Panc1 (cell line): ENCODE results near the gene MED8. TPM values are rescaled to one million over a fixed set of nuclear protein-coding genes. Genes with fewer than 3 reads are reported as not detected.

Source experiments
- ATAC-seq: fragments of 200-7000 bp; cut with Tn5 transposase; 2 replicates; pipeline ENCODE4 v1.9.1; 2020; ENCODE audit warnings: mild to moderate bottlenecking, moderate library complexity
- BruUV-seq: library from RNA; stranded (reverse); fragments of 400-500 nt; replicated peaks from 2 replicates; lab custom pipeline; 2021; lab: Mats Ljungman, UMichigan
- CTCF ChIA-PET: fragments of 300-600 bp; sonication (Branson Sonifier 250); formaldehyde crosslinking; loops from one replicate; lab custom pipeline; 2022; ENCODE audit warnings: antibody characterized with exemption; lab: Charles Lee
- POLR2A ChIA-PET: fragments of 300-600 bp; sonication (Branson Sonifier 250); formaldehyde crosslinking; loops from one replicate; lab custom pipeline; 2022; ENCODE audit warnings: antibody characterized with exemption; lab: Charles Lee
- DNase-seq: peaks from one replicate; pipeline ENCODE4 v3.0.0-alpha.2; 2010; ENCODE audit warnings: low read depth, low spot score
- H3K27ac ChIP-seq: 2 replicates; pipeline ENCODE4 v1.5.1; 2011; ENCODE audit warnings: mild to moderate bottlenecking, low read length, inconsistent platforms
- H3K27me3 ChIP-seq: fragments of 200-500 bp; sonication (Bioruptor generic); 2 replicates; pipeline ENCODE4 v1.6.0; 2014; ENCODE audit warnings: low read length, inconsistent platforms; ENCODE audit not compliant: control insufficient read depth, insufficient read depth
- H3K36me3 ChIP-seq: fragments of 200-500 bp; sonication (Bioruptor generic); 2 replicates; pipeline ENCODE4 v1.5.1; 2014; ENCODE audit warnings: inconsistent platforms, mild to moderate bottlenecking, low read length, moderate library complexity; ENCODE audit not compliant: control insufficient read depth, insufficient read depth
- H3K4me1 ChIP-seq: 2 replicates; pipeline ENCODE4 v1.5.1; 2011; ENCODE audit warnings: inconsistent platforms, mild to moderate bottlenecking, low read length, moderate library complexity; ENCODE audit not compliant: control insufficient read depth, insufficient read depth
- H3K4me3 ChIP-seq, 2 experiments: 2 replicates each; pipeline ENCODE4 v1.5.1; 2011 to 2012; ENCODE audit warnings: low read depth in 2 of 2, low read length in 2 of 2, mild to moderate bottlenecking in 2 of 2, inconsistent platforms in 1 of 2, moderate library complexity in 1 of 2
- H3K9me3 ChIP-seq: fragments of 200-500 bp; sonication (Bioruptor generic); 2 replicates; pipeline ENCODE4 v1.5.1; 2014; ENCODE audit warnings: low read depth, mild to moderate bottlenecking, inconsistent platforms, low read length, moderate library complexity; ENCODE audit not compliant: control insufficient read depth, insufficient read depth
- CTCF ChIP-seq: fragments of 450-650 bp; IDR thresholded peaks from 2 replicates; pipeline ENCODE4 v1.5.1; 2017; ENCODE audit warnings: mild to moderate bottlenecking
- POLR2AphosphoS5 ChIP-seq: IDR thresholded peaks from 2 replicates; pipeline ENCODE4 v1.6.1; 2012; ENCODE audit warnings: mild to moderate bottlenecking, low read depth, low read length, moderate library complexity
- REST ChIP-seq, 2 experiments: IDR thresholded peaks; 2 replicates each; pipeline ENCODE4 v1.6.1; 2011 to 2012; ENCODE audit warnings: low read depth in 2 of 2, control low read depth in 1 of 2, low read length in 1 of 2, mild to moderate bottlenecking in 1 of 2, moderate library complexity in 1 of 2; ENCODE audit not compliant: insufficient read depth in 1 of 2
- SIN3A ChIP-seq: IDR thresholded peaks from 2 replicates; pipeline ENCODE4 v1.6.1; 2012; ENCODE audit warnings: low read depth, mild to moderate bottlenecking, low read length, moderate library complexity, borderline replicate concordance; ENCODE audit not compliant: insufficient read depth
- TCF7L2 ChIP-seq: IDR thresholded peaks from 2 replicates; pipeline ENCODE4 v1.6.1; 2011; ENCODE audit warnings: mild to moderate bottlenecking, low read depth, low read length, inconsistent platforms
- in situ Hi-C: cut with HindIII; loops from 2 replicates; pipeline ENCODE4 v1.10.0; 2016; ENCODE audit warnings: low sequenced_read_pairs, low pct_unique_long_range_greater_than_20kb
- intact Hi-C: fragments of 100-400 bp; cut with micrococcal nuclease; formaldehyde crosslinking; loops from one replicate; pipeline ENCODE4 v1.10.0; 2022; ENCODE audit not compliant: unreplicated experiment
- total RNA-seq: library from RNA; stranded (reverse); gene quantifications from one replicate; pipeline ENCODE4 v1.2.1, GENCODE V29; 2021; ENCODE audit not compliant: unreplicated experiment

Gene MED8
- total RNA-seq, 1 experiment from 2014 or later, result 50.8 TPM

GRCh38 chr1:43425045-43425444, 35.4 kb upstream of the MED8 start:
- Histone ChIP-seq H3K36me3 (no peaks in the 10 kb centered on the region), H3K9me3 (no peaks in the 10 kb centered on the region), H3K4me1 (no peaks in the 10 kb centered on the region), H3K4me3 (no peak overlapping the region), H3K27ac (no peak overlapping the region), H3K27me3 (no peaks in the 10 kb centered on the region)
- ATAC-seq, result no peak
- TF ChIP-seq TCF7L2, result no peak
- no peak for TF ChIP-seq SIN3A
- TF ChIP-seq CTCF, result no peak
- no peak for TF ChIP-seq POLR2AphosphoS5
- TF ChIP-seq REST (IDR thresholded peaks at IDR 0.05; ENCODE audit: insufficient read depth in 1 of 2, low read depth in 2 of 2, low read length in 1 of 2), result no peak
- in situ Hi-C loops, result no loop called here
- no TSS peak for BruUV-seq
- ChIA-PET POLR2A (interaction anchor here (0.6 kb wide), 1 partner anchor 47 kb away, joined by 6 read pairs; no protein-coding TSS in a partner anchor), CTCF (no interaction called here)
- no peak for DNase-seq
- intact Hi-C loops, result no loop called here

GRCh38 chr1:43423672-43424550, 34.3 kb upstream of the MED8 start:
- no peak for DNase-seq
- no peak overlapping the region for H3K4me3 ChIP-seq
- ChIA-PET POLR2A (no interaction called here), CTCF (no interaction called here)
- intact Hi-C loops, result no loop called here
- H3K27ac ChIP-seq, result no peak overlapping the region
- H3K36me3 ChIP-seq, result no peaks in the 10 kb centered on the region
- H3K27me3 ChIP-seq, result no peaks in the 10 kb centered on the region
- no peaks in the 10 kb centered on the region for H3K4me1 ChIP-seq
- ATAC-seq, result no peak
- BruUV-seq, result TSS peak; percentile 51
- H3K9me3 ChIP-seq, result no peaks in the 10 kb centered on the region
- in situ Hi-C loops, result no loop called here
- no peak for TF ChIP-seq SIN3A
- TF ChIP-seq CTCF, result no peak
- TF ChIP-seq TCF7L2, result no peak
- TF ChIP-seq POLR2AphosphoS5, result no peak
- TF ChIP-seq REST (IDR thresholded peaks at IDR 0.05; ENCODE audit: insufficient read depth in 1 of 2, low read depth in 2 of 2, low read length in 1 of 2), result no peak
